Amniotic epithelial cell (primary cell): ENCODE data around the gene SLC17A9.

Experiments used
- DNase-seq: peaks from one replicate; pipeline ENCODE4 v3.0.0-alpha.2; 2010; ENCODE audit warnings: low read depth

Gene SLC17A9

GRCh38 chr20:62938105-62938888 lies 14.2 kb upstream of the SLC17A9 start, which contains the start of gene GID8:
Gene GID8, plus strand, starts transcription at chr20:62938147. Its CDS starts 3,356 bp downstream, at chr20:62941503.
- peak; percentile 41 for DNase-seq

DNA sequence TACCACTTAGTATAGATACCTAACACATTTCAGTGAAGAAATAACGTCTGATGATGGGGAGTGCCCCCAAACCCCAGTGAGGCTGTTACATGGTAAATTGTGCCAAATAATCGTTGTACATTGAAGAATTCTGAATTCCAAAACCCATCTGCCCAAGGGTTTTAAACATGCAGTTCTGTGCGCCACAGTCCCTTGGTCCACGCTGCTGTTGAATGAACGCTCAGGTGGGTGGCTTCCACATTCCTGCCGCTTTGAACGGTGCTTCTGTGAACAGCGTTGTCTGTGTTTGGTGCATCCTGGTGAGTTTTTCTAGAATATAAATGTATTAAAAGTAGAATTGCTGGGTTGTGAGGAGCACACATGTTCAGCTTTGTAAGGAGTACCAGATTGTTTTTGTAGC lies 11.6 kb upstream of the SLC17A9 start:
- DNase-seq, result no peak

DNA sequence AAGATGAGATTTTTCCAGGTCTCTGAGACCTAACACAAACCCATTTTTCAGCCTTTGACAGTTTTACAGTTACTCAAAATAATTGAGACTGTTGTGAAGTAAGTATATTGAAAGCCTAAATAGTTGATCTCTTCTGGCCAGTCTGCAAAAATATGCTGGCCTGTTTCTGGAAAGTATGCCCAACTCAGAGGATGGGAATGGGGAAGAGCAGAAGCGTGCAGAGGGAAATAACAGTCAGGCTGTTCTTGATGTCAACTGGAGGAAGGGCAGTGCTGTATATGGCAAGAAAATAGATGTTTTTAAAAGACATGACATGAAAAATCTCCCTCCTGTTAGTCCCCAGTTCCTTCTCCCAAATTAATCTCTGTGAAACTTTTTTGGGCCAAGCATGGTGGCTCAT lies 10.7 kb upstream of the SLC17A9 start:
- DNase-seq, result no peak

- no peak for DNase-seq
These were observed 10.1 kb upstream of the SLC17A9 start for GRCh38 chr20:62942456-62942855.

- no peak for DNase-seq
These were observed 9.1 kb upstream of the SLC17A9 start for GRCh38 chr20:62943396-62943795.

DNA sequence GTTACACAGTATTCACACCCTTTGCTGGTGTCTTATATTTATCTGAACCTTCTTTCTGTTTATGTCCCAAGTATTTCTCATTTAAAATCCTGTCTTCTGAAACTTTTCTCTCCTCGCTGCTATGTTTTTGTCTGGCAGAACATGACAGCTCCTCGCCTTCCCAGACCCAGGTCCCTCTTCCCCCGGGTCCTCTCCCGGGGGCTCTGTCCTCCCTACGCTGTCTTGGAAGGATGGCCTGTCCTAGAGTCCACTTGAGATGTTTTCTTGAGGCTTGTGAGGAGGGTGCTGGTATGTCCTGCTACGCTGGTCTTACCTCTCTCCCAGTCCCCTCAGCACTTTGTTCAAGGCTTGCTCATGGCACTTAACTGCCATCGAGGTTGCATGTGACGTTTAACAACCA lies 8.3 kb upstream of the SLC17A9 start:
- no peak for DNase-seq

GRCh38 chr20:62944746-62945145 lies 7.8 kb upstream of the SLC17A9 start:
- DNase-seq, result no peak

GRCh38 chr20:62945771-62946339 lies 6.7 kb upstream of the SLC17A9 start:
- DNase-seq, result no peak

DNA sequence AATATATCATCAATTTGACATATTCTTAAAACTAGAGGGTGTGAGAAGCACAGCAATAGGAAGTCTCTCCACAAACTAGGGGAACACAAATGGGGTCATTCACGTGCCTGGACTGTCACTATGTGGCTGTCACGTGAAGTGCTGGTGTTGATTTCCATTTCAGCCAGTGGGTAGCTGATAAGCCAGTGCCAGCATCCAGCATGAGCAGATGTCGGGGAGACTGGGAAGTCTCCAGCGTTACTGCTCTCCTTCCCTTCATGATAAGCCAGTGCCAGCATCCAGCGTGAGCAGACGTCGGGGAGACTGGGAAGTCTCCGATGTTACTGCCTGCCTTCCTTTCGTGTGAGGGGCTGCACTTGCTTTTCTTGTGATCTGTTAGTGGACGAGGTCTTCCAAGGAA lies 5.6 kb upstream of the SLC17A9 start:
- no peak for DNase-seq

DNA sequence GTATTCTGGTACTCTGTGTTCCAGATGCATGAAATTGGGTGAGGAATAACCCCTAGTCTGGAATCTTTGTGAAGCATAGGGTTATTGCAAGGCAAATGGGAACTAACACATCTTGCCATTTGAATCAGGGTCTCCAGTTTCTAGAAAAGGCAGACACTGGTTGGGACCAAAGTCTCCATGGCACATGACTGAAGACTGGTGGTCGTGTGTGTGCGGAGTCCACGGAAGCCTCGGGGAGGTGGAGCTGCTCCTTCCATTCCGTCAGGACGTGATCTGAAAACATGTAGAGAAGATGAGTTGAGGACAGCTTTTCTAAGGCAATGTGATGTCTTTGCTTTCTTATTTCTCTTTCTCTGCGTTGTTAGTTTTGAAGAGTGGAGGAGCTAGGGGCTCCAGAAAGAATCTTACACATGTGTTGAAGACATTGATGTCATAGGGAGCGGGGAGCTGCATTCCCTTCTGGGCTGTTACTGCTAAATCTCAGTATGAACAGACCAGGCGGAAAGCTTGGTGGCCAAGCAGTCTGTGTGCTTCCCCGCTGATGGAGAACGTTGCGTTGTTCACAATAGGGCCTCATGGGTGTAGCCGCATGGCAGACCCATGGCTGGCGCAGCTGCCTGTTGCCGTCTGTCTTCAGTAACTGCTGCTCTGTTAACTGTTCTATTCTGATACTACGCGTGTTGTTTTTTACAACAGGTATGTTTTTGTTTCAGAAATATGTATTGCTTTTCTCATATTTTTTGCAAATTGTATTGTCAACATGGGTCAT lies 4.8 kb upstream of the SLC17A9 start:
- DNase-seq, result no peak

DNA sequence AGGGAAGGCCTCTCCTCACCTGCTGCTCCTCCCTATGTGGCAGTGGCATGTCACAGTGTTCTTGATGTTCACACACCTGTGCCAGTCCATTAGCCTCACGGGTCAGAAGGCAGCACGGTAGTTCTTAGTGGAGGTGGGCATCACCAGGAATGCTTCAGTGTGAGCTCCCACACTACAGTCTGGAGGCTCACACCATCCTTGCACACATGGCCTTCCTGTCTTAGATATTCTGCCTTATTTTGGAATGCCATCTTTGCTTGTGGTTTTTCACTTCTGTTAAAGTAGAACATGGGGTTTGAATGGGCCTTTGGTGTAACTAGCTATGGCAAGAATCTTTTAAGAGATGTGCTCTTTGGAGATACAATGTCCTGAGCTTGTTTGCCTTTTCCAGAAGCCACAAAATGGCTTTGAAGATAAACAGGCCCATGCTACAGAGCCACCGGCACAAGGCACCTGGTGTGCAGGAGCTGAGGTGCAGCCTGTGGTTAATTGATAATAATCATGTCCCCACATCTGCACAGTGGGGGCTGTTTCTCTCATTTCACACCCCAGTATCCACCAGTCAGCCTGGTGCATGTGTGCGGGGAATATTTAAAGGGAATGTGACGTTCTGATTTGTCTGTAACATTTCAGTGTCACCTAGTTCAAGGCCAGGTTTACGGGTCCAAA lies 3.2 kb upstream of the SLC17A9 start:
- DNase-seq, result no peak

DNA sequence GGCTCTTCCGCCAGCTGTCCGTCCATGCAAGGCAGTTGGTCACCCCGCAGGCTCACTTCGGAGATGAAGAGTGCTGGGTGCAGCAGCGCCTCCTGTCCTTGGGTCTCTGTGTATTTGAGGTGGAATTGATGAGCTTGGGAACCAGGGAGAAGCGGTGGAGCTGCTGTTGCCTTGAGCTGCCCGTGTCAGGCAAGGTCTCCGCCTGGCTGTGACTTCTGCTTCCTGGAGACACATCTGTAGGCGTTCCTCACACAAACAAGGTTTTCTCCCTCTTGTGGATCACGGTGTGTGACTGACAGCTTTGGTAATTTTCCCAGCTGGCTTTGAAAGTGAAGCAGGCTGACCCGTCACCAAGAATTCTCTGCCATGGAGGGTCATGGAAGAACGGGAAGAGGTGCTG lies 2.5 kb upstream of the SLC17A9 start:
- DNase-seq, result no peak

GRCh38 chr20:62950741-62951140 lies 1.8 kb upstream of the SLC17A9 start:
- no peak for DNase-seq

GRCh38 chr20:62951143-62951895 lies 1.2 kb upstream of the SLC17A9 start:
- no peak for DNase-seq

- no peak for DNase-seq
These were observed 575 bp upstream of the SLC17A9 start for GRCh38 chr20:62951896-62952372.

DNA sequence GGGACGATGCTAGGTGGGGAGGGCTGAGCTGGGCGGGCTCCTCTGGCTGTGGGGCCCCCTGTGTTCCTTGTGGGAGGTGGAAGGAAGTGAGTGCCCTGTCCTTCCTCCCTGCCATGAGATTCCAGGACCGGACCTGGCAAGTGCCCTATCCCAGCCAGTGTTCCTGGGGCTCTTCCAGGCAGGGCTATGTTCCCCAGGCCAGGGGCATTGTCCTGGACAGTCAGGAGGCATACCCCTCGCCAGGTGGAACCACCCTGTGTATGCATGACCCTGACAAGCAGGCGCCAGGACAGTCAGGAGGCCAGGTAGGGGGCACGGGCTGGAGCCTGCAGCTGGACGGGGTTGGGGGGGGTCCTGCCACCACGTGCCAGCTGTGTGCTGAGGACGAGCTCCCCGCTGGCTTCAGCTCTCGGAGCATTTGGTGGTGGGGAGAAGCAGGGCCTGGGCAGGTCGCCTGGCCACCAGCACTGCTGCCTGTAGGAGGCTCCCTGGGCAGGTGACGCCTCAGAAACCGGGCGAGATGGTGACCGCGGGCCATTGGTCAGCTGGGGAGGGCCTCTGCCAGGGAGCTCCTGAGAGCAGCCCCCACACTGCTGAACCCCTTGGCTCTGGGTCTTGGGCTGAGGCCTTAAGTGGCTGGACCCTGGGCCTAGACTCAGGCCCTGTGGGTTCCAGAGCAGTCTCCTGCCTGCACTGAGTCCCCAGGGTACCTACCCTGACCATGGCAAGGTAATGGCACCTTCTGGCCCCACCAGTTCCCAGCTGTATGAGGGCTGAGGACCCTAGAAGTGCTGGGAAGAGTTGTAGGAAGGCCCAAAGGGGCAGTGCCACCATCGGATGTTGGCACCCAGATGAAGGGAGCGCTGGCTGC lies 694 bp downstream of the SLC17A9 start:
- no peak for DNase-seq

DNA sequence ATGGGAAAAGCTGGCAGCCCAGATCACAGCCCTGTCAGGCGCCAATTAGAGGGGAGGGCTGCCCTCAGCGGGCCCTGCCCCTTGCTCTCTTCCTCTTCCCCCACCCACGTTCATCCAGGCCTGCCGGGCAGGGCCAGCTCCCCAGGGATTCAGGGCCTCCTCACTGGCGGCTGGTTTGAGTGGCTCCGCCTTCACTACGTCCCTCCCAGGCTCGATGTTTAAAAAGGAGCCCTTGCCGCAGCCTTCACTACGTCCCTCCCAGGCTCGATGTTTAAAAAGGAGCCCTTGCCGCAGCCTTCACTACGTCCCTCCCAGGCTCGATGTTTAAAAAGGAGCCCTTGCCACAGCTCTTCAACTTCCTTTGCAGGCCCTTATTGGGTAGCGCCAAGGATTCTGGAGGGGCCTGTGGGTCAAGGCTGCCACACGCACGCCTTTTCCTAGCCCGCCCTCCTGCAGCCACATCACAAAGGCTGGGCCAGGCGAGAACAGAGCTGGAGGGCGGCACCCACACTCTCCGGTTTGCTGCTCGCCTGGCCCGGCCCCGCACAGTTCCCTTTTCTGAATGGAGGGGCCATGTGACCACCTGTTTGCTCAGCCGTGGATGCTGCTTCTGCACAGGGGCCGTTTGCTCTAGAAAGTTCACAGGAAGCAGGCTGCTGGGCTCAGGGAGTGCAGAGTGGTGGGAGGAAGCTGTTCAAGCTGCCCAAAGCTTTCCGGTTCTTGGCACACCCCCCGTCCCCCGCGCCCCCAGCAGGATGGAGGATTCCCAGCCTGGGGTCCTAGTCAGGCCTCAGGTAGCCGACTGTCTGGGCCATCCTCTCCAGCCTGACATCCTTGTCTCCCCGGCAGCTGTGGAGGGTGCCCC lies 1.6 kb downstream of the SLC17A9 start:
- peak; percentile 61 for DNase-seq

DNA sequence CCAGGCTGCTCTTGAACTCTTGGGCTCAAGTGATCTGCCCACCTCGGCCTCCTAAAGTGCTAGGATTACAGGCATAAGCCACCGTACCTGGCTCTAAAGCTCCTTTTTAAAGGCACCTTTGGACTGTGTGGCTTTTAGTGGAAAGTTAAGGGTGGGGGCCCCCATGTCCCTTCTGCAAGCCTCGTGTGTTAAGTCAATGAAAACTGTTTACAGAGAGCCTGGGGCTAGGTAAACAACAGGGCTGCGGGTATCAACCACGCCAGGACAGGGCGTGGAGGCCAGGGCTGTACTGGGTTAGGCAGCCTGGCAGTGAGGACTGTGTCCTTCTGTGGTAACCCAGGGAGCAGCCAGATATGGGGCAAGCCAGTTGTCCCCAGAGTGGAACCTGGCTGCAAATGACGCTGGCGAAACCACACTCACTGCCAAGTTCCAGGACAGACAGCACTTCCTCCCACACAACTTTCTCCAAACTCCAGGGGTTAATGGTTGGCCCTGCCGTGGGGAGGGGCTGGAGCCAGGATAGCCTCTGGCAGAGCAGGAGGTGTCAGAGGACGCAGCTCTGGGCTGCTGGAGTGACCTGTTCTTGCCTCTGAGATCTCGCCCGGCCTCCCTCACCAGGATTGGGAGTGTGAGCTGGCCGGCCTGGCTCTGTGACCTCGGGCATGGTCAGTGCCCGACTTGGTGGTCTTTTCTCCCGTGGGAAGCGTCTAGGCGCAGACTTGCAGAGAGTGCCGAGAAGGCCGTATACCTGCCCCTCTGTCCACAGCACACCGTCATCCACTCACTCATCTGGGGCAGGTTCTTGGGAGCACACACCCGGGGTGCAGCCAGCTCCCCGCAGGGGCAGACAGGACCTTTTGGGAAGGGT lies 3.2 kb downstream of the SLC17A9 start:
- DNase-seq, result no peak
